HG03439 (cell line): ENCODE results near the gene GSE1.

Experiments
- ATAC-seq: cut with Tn5 transposase; IDR thresholded peaks from one replicate; pipeline ENCODE4 v1.9.1; 2021; ENCODE audit warnings: mild to moderate bottlenecking, moderate library complexity; ENCODE audit not compliant: unreplicated experiment

GSE1 gene

GRCh38 chr16:85612801-85613603 lies at the start of gene GSE1:
Gene GSE1 (plus strand): TSS chr16:85613322. CDS start chr16:85613392, 70 bp downstream.
- ATAC-seq = peak; percentile 59

- ATAC-seq = no peak
These were observed 49.4 kb upstream of the GSE1 start for GRCh38 chr16:85563515-85564276.

GRCh38 chr16:85564277-85565051 lies 48.7 kb upstream of the GSE1 start:
- no peak for ATAC-seq

DNA sequence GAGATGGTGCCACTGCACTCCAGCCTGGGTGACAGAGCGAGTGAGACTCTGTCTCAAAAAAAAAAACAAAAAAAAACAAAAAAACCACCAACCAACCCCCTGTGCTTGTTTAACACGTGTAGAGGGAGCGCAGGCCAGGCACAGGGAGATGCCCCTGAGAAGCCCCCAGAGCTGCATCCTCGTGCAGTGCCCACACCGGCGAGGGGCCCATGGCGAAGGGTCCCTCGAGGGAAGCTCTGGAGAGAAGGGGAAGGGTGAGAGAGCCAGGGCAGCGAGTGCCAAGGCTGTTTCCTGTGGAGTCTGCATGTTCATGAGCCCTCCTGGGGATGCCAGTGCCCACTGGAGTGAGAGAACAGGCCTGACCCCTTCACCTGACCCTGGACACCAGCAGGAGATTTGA lies 47.8 kb upstream of the GSE1 start:
- no peak for ATAC-seq

GRCh38 chr16:85565801-85566526 lies 47.2 kb upstream of the GSE1 start:
- no peak for ATAC-seq

DNA sequence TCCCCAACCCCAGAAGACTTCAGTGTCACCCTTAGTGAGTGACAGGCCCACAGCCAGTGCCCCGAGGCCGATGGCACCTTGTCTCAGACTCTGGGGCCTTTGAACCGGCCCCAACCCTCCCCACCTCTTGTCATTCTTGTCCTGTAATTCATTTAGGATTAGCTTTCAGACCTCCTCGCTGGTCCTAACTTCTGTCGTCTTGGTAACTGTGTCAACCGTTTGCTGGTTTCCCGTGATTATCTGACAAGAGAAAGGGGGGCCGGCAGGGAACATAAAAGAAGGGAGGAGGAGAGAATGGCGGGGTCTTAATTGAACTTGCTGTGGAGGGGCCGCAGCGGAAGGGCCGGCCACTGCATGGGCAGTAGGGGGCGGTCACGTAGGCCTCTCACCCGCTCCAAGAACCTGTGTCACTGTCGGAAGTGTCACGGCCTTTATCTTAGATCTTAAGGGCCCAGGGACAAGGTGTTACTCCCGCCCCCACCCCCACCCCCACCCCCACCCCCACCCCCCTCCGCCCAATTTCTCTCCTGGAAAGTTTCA lies 46.5 kb upstream of the GSE1 start:
- ATAC-seq = no peak

DNA sequence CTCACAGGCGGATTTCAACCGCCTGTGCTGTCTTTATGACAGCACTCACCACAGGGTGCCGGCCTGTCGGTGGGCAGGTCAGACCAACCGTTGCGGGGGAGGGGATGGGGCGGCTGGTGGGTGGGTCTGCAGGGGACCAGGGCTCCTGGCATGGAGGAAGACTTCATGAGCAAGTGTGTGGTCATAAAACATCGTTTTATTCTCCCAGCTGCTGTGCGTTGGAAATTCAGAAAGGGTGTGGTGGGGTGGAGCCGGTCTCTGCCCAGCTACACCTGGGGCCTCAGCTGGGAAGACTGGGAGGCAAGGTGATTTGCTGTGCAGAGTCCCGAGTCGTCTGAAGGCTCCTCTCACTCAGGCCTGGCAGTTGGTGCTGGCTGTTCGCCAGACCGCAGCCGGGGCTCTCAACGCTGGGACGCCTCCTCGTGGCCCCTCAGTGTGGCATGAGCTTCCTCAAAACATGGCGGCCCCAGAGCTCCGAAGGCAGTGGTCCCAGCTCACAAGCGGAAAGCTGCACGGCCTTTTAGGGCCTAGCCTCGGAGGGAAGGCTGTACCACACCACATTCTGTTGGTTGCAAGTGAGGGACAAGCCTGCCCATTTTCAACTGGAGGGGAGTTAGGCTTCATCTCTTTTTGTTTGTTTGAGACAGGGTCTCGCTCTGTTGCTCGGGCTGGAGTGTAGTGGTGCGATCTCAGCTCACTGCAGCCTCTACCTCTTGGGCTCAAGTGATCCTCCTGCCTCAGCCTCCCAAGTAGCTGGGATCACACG lies 45.8 kb upstream of the GSE1 start:
- ATAC-seq = no peak

- no peak for ATAC-seq
These were observed 45.2 kb upstream of the GSE1 start for GRCh38 chr16:85567935-85568334.

GRCh38 chr16:85568519-85568918 lies 44.6 kb upstream of the GSE1 start:
- ATAC-seq = no peak

- no peak for ATAC-seq
These were observed 44.0 kb upstream of the GSE1 start for GRCh38 chr16:85569039-85569614.

- ATAC-seq = peak; percentile 47
These were observed 43.4 kb upstream of the GSE1 start for GRCh38 chr16:85569615-85570212.

GRCh38 chr16:85570213-85570734 lies 42.8 kb upstream of the GSE1 start:
- ATAC-seq = peak; percentile 18

- peak; percentile 1 for ATAC-seq
These were observed 42.2 kb upstream of the GSE1 start for GRCh38 chr16:85570735-85571562.

DNA sequence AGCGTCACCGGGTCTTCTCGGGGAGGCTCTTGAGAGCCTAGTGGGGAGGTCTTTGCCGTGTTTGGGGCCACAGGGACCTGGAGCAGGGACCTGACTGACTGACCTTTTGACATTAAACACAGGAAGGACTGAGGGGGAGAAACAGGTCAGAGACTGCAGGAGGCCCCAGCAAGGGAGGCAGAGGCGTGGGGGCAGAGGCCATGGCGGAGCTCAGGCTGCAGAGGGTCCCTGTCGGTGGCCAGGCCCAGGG lies 41.6 kb upstream of the GSE1 start:
- ATAC-seq = no peak

DNA sequence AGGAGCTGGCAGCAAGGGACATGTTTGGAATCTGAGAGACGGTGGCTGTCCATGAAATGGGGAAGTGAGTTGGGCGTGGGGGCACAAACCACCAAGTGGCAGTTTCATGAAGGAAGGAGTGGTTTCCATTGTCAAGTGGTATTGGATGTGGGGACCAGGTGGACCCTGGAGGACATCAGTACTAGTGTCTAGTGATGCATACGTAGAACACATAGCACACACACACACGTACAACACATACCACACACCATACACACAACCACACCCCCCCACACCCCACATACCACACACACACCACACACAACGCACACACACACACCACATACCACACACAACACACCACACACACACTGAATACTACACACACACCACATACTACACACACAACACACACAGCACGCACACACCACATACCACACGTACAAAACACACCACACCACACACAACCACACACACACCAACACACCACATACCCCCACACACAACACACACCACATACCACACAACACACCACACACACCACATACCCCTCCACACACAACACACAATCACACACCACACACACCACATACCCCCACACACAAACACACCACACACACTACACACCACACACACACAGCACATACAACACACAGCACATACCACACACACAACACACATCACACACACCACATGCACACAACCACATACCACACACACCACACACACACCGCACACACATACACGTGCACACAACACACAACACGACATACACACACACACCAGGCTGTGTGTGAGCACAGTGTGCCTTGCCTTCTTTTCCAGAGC lies 41.1 kb upstream of the GSE1 start:
- ATAC-seq = no peak

GRCh38 chr16:85573045-85573695 lies 40.0 kb upstream of the GSE1 start:
- no peak for ATAC-seq
